Measurements from ENCODE around the gene PARP11. TPM values are rescaled to one million over a fixed set of nuclear protein-coding genes. Genes with fewer than 3 reads are reported as not detected.

The PARP11 gene
- total RNA-seq, 1 experiment from 2014 or later = 2.7 TPM

- TF ChIP-seq ELF1 (IDR thresholded peaks at IDR 0.05; ENCODE audit: borderline replicate concordance, low read depth) = no peak
- TF ChIP-seq JUND (IDR thresholded peaks at IDR 0.05) = no peak
- TF ChIP-seq SRF (IDR thresholded peaks at IDR 0.05; ENCODE audit: low read depth) = no peak
- TF ChIP-seq ATF3 (IDR thresholded peaks at IDR 0.05) = no peak
- TF ChIP-seq EZH2 (IDR thresholded peaks at IDR 0.05) = no peak
- TF ChIP-seq RAD21 (IDR thresholded peaks at IDR 0.05; ENCODE audit: low read depth) = no peak
- TF ChIP-seq CBX3 (IDR thresholded peaks at IDR 0.05; ENCODE audit: low read depth) = no peak
- TF ChIP-seq SIN3A (IDR thresholded peaks at IDR 0.05; ENCODE audit: low read depth) = no peak
Measured at GRCh38 chr12:3759878-3760277, 113.3 kb downstream of the PARP11 start (continued).

Other genes starting within 250 kb of the PARP11 start
- gene CRACR2A, start 120.3 kb downstream of the PARP11 start, total RNA-seq (2021; ENCODE audit: unreplicated experiment) = 18.4 TPM

Data from HCT116 (cell line).